ENCODE measurements around the gene MARK2.

MARK2 gene

GRCh38 chr11:63890368-63890767 is 51.5 kb downstream of the MARK2 start:
- DNase-seq (ENCODE audit: insufficient read length): no peak
- FAIRE-seq: no peak
- TF ChIP-seq TAF1 (IDR thresholded peaks at IDR 0.05; ENCODE audit: borderline replicate concordance, low read depth, low read length): no peak
- no peak for TF ChIP-seq POLR2A (IDR thresholded peaks at IDR 0.05; ENCODE audit: low read depth, low read length)
- no peak for TF ChIP-seq POLR2AphosphoS5 (IDR thresholded peaks at IDR 0.05; ENCODE audit: low read depth, low read length)

DNA sequence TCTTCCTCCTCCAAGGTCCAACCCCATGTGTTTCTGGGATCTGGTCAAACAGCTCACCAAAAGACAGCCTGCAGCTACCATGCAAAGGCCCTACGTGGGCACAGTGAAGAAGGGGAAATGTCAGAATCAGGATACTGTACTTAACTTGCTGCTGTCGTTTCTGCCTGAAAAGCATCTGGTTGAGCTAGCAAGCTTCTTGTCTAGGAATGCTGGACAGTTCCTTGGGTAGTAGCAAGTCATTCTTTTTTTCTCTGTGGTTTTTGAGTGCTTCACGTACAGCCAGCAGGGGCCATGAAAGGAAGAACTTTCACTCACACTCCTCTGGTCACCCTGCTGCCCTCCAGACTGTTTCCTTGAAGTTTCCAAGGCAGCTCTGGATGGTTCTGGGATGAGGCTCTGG is 53.3 kb downstream of the MARK2 start:
- FAIRE-seq: no peak
- DNase-seq (ENCODE audit: insufficient read length): no peak
- TF ChIP-seq POLR2A (IDR thresholded peaks at IDR 0.05; ENCODE audit: low read depth, low read length): no peak
- TF ChIP-seq TAF1 (IDR thresholded peaks at IDR 0.05; ENCODE audit: borderline replicate concordance, low read depth, low read length): no peak
- no peak for TF ChIP-seq POLR2AphosphoS5 (IDR thresholded peaks at IDR 0.05; ENCODE audit: low read depth, low read length)

DNA sequence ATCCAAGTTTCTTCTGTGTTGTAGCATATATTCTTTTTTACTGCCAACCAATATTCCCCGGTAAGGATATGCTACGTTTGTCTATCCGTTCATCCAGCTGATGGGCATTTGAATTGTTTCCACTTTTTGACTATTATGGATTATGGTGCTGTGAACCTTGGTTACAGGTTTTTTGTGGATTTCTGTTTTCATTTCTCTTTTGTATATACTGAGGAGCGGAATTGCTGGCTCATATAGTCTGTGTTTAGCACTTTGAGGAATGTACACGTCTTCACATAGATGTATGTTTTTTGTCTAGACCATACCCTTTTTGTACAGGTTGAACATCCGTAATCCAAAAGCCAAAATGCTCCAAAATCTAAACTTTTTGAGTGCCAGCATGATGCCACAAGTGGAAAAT is 54.4 kb downstream of the MARK2 start:
- DNase-seq (ENCODE audit: insufficient read length) (no peak), FAIRE-seq (no peak)
- TF ChIP-seq POLR2A (IDR thresholded peaks at IDR 0.05; ENCODE audit: low read depth, low read length) (no peak), TAF1 (IDR thresholded peaks at IDR 0.05; ENCODE audit: borderline replicate concordance, low read depth, low read length) (no peak), POLR2AphosphoS5 (IDR thresholded peaks at IDR 0.05; ENCODE audit: low read depth, low read length) (no peak)

GRCh38 chr11:63896071-63896470 is 57.2 kb downstream of the MARK2 start:
- DNase-seq (ENCODE audit: insufficient read length) (no peak), FAIRE-seq (no peak)
- no peak for TF ChIP-seq TAF1 (IDR thresholded peaks at IDR 0.05; ENCODE audit: borderline replicate concordance, low read depth, low read length)
- TF ChIP-seq POLR2AphosphoS5 (IDR thresholded peaks at IDR 0.05; ENCODE audit: low read depth, low read length): no peak
- TF ChIP-seq POLR2A (IDR thresholded peaks at IDR 0.05; ENCODE audit: low read depth, low read length): no peak

DNA sequence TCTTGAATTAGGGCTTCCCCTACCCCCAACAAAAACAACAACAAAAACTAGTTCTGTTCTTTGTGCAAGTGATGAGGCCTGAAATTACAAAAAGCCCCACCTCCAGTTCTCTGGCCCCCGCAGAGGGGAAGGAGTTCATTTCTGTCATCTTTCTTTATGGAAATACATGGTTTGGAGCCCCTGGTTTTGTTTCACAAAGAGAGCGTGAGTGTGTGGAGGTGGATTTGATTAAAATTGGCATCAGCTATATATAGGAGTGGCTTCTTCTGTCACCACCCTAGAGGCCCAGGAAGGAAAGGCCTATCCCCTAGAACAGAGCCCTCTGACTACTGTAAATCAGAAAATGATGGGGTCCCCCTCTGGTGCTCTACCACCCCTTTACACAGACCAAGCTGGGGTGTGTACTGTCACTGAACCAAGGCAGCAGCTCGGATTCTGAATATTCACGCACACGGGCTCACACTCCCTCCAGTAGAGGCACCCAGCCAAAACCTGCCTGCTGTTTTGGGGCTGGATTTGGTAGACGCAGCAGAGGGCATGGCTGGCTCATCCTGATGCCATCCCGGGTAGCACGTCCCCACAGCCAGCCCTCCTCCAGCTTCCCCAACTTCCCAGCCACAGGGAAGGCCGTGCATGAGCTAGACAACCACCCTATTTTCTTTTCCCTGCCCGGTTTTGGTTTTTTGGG is 58.7 kb downstream of the MARK2 start:
- TF ChIP-seq POLR2A (IDR thresholded peaks at IDR 0.05; ENCODE audit: low read depth, low read length) (no peak), POLR2AphosphoS5 (IDR thresholded peaks at IDR 0.05; ENCODE audit: low read depth, low read length) (no peak), TAF1 (IDR thresholded peaks at IDR 0.05; ENCODE audit: borderline replicate concordance, low read depth, low read length) (no peak)
- DNase-seq (ENCODE audit: insufficient read length): no peak
- FAIRE-seq: no peak

- DNase-seq (ENCODE audit: insufficient read length): no peak
- FAIRE-seq: no peak
- TF ChIP-seq POLR2A (IDR thresholded peaks at IDR 0.05; ENCODE audit: low read depth, low read length): no peak
- TF ChIP-seq POLR2AphosphoS5 (IDR thresholded peaks at IDR 0.05; ENCODE audit: low read depth, low read length): no peak
- TF ChIP-seq TAF1 (IDR thresholded peaks at IDR 0.05; ENCODE audit: borderline replicate concordance, low read depth, low read length): no peak
Observed at GRCh38 chr11:63901660-63902059, 62.8 kb downstream of the MARK2 start.

DNA sequence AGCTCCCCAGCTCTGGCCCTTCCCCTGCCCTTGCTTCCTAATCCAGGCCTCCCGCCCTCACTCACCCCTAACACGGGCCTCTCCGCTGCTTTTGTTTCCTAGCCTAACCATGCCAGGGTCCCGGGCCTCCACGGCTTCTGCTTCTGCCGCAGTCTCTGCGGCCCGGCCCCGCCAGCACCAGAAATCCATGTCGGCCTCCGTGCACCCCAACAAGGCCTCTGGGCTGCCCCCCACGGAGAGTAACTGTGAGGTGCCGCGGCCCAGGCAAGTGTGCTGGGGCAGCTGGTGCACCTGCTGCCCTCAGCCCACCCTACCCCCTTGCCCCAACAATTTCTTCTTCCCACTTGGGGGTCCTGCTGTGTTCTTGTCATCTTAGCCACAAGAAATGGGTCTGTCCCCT is 65.0 kb downstream of the MARK2 start:
- TF ChIP-seq POLR2AphosphoS5 (IDR thresholded peaks at IDR 0.05; ENCODE audit: low read depth, low read length) (no peak), TAF1 (IDR thresholded peaks at IDR 0.05; ENCODE audit: borderline replicate concordance, low read depth, low read length) (no peak), POLR2A (IDR thresholded peaks at IDR 0.05; ENCODE audit: low read depth, low read length) (no peak)
- DNase-seq (ENCODE audit: insufficient read length) (no peak), FAIRE-seq (no peak)

- TF ChIP-seq TAF1 (IDR thresholded peaks at IDR 0.05; ENCODE audit: borderline replicate concordance, low read depth, low read length): no peak
- no peak for TF ChIP-seq POLR2A (IDR thresholded peaks at IDR 0.05; ENCODE audit: low read depth, low read length)
- no peak for TF ChIP-seq POLR2AphosphoS5 (IDR thresholded peaks at IDR 0.05; ENCODE audit: low read depth, low read length)
- no peak for FAIRE-seq
- no peak for DNase-seq (ENCODE audit: insufficient read length)
Observed at GRCh38 chr11:63904743-63905142, 65.8 kb downstream of the MARK2 start.

- no peak for FAIRE-seq
- no peak for DNase-seq (ENCODE audit: insufficient read length)
- TF ChIP-seq TAF1 (IDR thresholded peaks at IDR 0.05; ENCODE audit: borderline replicate concordance, low read depth, low read length): no peak
- TF ChIP-seq POLR2AphosphoS5 (IDR thresholded peaks at IDR 0.05; ENCODE audit: low read depth, low read length): no peak
- no peak for TF ChIP-seq POLR2A (IDR thresholded peaks at IDR 0.05; ENCODE audit: low read depth, low read length)
Observed at GRCh38 chr11:63905179-63905578, 66.3 kb downstream of the MARK2 start.

DNA sequence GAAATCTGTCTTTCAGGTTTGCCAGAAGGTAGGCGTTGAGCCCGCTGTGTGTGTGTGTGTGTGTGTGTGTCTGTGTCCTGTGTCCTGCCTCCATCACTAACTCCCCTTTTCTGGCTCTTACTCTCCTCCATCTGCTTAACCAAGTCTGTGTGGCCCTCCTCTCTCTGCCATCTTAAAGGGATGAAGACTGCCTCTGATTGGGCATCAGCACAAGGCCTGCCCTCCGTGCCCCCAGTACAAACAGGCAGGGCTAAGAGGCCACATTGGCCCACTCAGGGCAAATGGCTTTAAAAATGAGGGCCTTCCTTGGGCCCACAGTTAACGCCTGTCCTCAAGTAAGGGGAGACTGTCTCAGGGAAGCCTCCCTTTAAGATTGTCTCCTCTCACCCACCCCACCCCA is 67.2 kb downstream of the MARK2 start:
- no peak for FAIRE-seq
- TF ChIP-seq TAF1 (IDR thresholded peaks at IDR 0.05; ENCODE audit: borderline replicate concordance, low read depth, low read length): no peak
- no peak for TF ChIP-seq POLR2AphosphoS5 (IDR thresholded peaks at IDR 0.05; ENCODE audit: low read depth, low read length)
- no peak for TF ChIP-seq POLR2A (IDR thresholded peaks at IDR 0.05; ENCODE audit: low read depth, low read length)
- DNase-seq (ENCODE audit: insufficient read length): no peak

GRCh38 chr11:63906585-63906984 is 67.7 kb downstream of the MARK2 start:
- DNase-seq (ENCODE audit: insufficient read length): no peak
- FAIRE-seq: no peak
- TF ChIP-seq POLR2A (IDR thresholded peaks at IDR 0.05; ENCODE audit: low read depth, low read length) (no peak), POLR2AphosphoS5 (IDR thresholded peaks at IDR 0.05; ENCODE audit: low read depth, low read length) (no peak), TAF1 (IDR thresholded peaks at IDR 0.05; ENCODE audit: borderline replicate concordance, low read depth, low read length) (no peak)

DNA sequence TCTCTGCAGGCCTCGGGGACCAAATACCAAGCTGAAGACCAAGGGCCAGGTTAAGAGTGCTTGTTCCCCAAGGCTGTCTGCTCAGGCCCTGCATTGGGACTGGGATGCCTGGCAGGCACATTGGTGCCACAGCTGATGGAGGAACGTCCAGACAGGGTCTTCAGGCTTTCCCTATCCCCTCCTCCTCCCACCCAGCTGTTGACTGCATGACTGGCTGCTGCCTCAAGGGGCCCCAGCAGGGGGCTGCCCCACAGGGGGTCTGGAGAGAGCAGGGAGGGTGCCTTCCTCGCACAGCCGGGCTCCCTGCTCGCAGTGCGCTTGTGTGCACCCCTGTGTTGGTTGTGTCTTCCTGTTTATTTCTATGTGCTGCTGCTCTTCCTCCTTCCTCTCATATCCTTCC is 68.2 kb downstream of the MARK2 start:
- DNase-seq (ENCODE audit: insufficient read length) (no peak), FAIRE-seq (no peak)
- TF ChIP-seq POLR2AphosphoS5 (IDR thresholded peaks at IDR 0.05; ENCODE audit: low read depth, low read length) (no peak), POLR2A (IDR thresholded peaks at IDR 0.05; ENCODE audit: low read depth, low read length) (no peak), TAF1 (IDR thresholded peaks at IDR 0.05; ENCODE audit: borderline replicate concordance, low read depth, low read length) (no peak)
